ENCODE results near the gene MSANTD1. TPM values are rescaled to one million over a fixed set of nuclear protein-coding genes. Genes with fewer than 3 reads are reported as not detected.

The MSANTD1 gene
- total and polyA plus RNA-seq, 2 donors (not counting 1 experiment from before 2014, with no cell fraction given), result 0.78 to 5.5 TPM

- no peak for TF ChIP-seq EZH2 (IDR thresholded peaks at IDR 0.05; ENCODE audit: borderline replicate concordance, insufficient read depth, low read depth, low read length, poor library complexity, severe bottlenecking)
- TF ChIP-seq, protein P1, sequence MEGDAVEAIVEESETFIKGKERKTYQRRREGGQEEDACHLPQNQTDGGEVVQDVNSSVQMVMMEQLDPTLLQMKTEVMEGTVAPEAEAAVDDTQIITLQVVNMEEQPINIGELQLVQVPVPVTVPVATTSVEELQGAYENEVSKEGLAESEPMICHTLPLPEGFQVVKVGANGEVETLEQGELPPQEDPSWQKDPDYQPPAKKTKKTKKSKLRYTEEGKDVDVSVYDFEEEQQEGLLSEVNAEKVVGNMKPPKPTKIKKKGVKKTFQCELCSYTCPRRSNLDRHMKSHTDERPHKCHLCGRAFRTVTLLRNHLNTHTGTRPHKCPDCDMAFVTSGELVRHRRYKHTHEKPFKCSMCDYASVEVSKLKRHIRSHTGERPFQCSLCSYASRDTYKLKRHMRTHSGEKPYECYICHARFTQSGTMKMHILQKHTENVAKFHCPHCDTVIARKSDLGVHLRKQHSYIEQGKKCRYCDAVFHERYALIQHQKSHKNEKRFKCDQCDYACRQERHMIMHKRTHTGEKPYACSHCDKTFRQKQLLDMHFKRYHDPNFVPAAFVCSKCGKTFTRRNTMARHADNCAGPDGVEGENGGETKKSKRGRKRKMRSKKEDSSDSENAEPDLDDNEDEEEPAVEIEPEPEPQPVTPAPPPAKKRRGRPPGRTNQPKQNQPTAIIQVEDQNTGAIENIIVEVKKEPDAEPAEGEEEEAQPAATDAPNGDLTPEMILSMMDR (IDR thresholded peaks at IDR 0.05), result no peak
- no peaks in the 10 kb centered on the region for H3K27me3 ChIP-seq (replicated peaks in 1 of 4; ENCODE audit: control extremely low read depth in 1 of 4, control insufficient read depth in 3 of 4, insufficient read depth in 4 of 4, low read length in 3 of 4)
- ChIA-PET CTCF (no interaction called here), POLR2A (no interaction called here)
- no peaks in the 10 kb centered on the region for H3K9me3 ChIP-seq (ENCODE audit: control extremely low read depth in 1 of 3, control insufficient read depth in 2 of 3, insufficient read depth in 1 of 3, low read length in 2 of 3)
- no peaks in the 10 kb centered on the region for H3K9me3 Mint-ChIP-seq (ENCODE audit: insufficient read depth)
- 97% methylated on average over 13 of the region's 16 CpGs for WGBS (ENCODE audit: insufficient coverage)
- no peaks in the 10 kb centered on the region for H4K20me1 ChIP-seq (ENCODE audit: control insufficient read depth, insufficient read depth, low read length, poor library complexity, severe bottlenecking)
- no peak overlapping the region for H3K4me2 ChIP-seq (replicated peaks; ENCODE audit: low read depth, low read length, poor library complexity, severe bottlenecking)
- peaks cover 0 to 95% of the 10 kb centered on the region in 2 experiments for H3K36me3 ChIP-seq (replicated peaks in 1 of 2; ENCODE audit: control extremely low read depth in 1 of 2, control insufficient read depth in 1 of 2, extremely low read depth in 1 of 2, insufficient read depth in 2 of 2, low read length in 1 of 2)
- no peak overlapping the region for H2AFZ ChIP-seq (ENCODE audit: insufficient read depth, low read depth, low read length, poor library complexity, severe bottlenecking)
- intact Hi-C loops (cut with micrococcal nuclease), result no loop called here
- H3K27ac ChIP-seq (ENCODE audit: low read length in 2 of 2), result no peak overlapping the region
- DNase-seq (no peak), ATAC-seq (ENCODE audit: low read depth) (no peak)
- H3K4me1 Mint-ChIP-seq, result no peaks in the 10 kb centered on the region
- no peaks in the 10 kb centered on the region for H3K4me1 ChIP-seq (ENCODE audit: control insufficient read depth in 2 of 2, insufficient read depth in 2 of 2, low read length in 2 of 2)
- no peak overlapping the region for H3K27ac Mint-ChIP-seq
- H3K4me3 Mint-ChIP-seq, result no peak overlapping the region
- no peaks in the 10 kb centered on the region for H3K79me2 ChIP-seq (ENCODE audit: control insufficient read depth, insufficient read depth, low read length)
- no peak overlapping the region for H3K9ac ChIP-seq (ENCODE audit: low read length)
- no peaks in the 10 kb centered on the region for H3K27me3 Mint-ChIP-seq
- no peak overlapping the region for H3K4me3 ChIP-seq (ENCODE audit: control extremely low read depth in 1 of 5, extremely low read depth in 1 of 5, insufficient read depth in 1 of 5, low read depth in 2 of 5, low read length in 4 of 5)
Measured at GRCh38 chr4:3217771-3218170, 31.2 kb upstream of the MSANTD1 start.

DNA sequence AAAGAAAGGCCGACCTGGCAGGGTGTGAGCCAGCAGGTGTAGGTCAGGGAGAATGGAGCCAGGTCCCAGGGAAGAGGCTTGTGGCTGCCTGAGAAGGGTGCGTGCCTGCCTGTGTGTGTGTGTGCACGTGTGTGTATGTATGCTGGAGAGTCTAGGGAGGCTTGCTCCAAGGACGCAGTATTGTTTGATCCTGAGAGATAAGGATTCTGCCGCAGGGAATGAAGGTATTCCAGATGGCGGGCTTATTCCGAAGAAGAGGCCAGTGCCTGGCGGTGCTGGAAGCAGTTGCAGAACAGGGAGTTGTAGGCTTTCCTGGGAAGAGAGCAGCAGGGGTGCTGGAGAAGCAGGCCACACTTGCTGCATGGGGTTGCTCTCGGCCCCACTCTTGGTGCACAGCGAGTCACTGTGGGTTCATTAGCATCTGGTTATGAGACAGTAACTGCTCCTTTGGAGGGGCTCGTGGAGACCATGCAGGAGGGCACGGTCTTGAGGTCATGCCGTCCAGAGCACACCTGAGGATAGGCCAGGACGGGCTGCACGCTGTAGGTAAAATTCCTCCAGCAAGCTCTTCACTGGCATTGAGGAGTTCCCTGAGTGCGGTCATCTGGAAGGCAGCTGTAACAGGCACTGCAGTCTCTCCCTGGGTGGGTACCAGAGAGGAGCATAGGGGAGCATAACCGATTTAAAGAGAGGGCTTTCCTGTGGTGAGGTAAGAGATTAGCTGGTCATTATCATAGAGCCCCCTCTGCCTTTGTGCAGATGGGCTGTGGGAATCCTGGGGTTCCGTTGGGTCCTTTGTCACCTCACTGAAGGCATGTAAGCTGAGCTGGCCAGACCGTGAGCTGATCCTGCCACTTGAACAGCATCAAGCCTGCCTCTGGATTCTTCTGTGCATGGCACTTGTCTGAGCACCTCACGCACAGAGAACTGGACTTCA lies 29.9 kb upstream of the MSANTD1 start:
- intact Hi-C loops (cut with micrococcal nuclease), result no loop called here
- Mint-ChIP-seq H3K27me3 (no peaks in the 10 kb centered on the region), H3K9me3 (ENCODE audit: insufficient read depth) (no peaks in the 10 kb centered on the region), H3K4me1 (no peaks in the 10 kb centered on the region), H3K27ac (no peak overlapping the region), H3K4me3 (no peak overlapping the region)
- no peak overlapping the region for H2AFZ ChIP-seq (ENCODE audit: insufficient read depth, low read depth, low read length, poor library complexity, severe bottlenecking)
- ATAC-seq (ENCODE audit: low read depth) (no peak), DNase-seq (no peak)
- ChIA-PET POLR2A (no interaction called here), CTCF (no interaction called here)
- no peaks in the 10 kb centered on the region for H3K4me1 ChIP-seq (ENCODE audit: control insufficient read depth in 2 of 2, insufficient read depth in 2 of 2, low read length in 2 of 2)
- H3K36me3 ChIP-seq (replicated peaks in 1 of 2; ENCODE audit: control extremely low read depth in 1 of 2, control insufficient read depth in 1 of 2, extremely low read depth in 1 of 2, insufficient read depth in 2 of 2, low read length in 1 of 2), result peaks cover 0 to 95% of the 10 kb centered on the region in 2 experiments
- 99% methylated on average over 20 of the region's 20 CpGs for WGBS (ENCODE audit: insufficient coverage)
- no peaks in the 10 kb centered on the region for H4K20me1 ChIP-seq (ENCODE audit: control insufficient read depth, insufficient read depth, low read length, poor library complexity, severe bottlenecking)
- no peak overlapping the region for H3K9ac ChIP-seq (ENCODE audit: low read length)
- no peaks in the 10 kb centered on the region for H3K9me3 ChIP-seq (ENCODE audit: control extremely low read depth in 1 of 3, control insufficient read depth in 2 of 3, insufficient read depth in 1 of 3, low read length in 2 of 3)
- H3K79me2 ChIP-seq (ENCODE audit: control insufficient read depth, insufficient read depth, low read length), result no peaks in the 10 kb centered on the region
- H3K4me3 ChIP-seq (ENCODE audit: control extremely low read depth in 1 of 5, extremely low read depth in 1 of 5, insufficient read depth in 1 of 5, low read depth in 2 of 5, low read length in 4 of 5), result no peak overlapping the region
- H3K27ac ChIP-seq (ENCODE audit: low read length in 2 of 2), result no peak overlapping the region
- H3K4me2 ChIP-seq (replicated peaks; ENCODE audit: low read depth, low read length, poor library complexity, severe bottlenecking), result no peak overlapping the region
- no peak for TF ChIP-seq EZH2 (IDR thresholded peaks at IDR 0.05; ENCODE audit: borderline replicate concordance, insufficient read depth, low read depth, low read length, poor library complexity, severe bottlenecking)
- TF ChIP-seq, protein P1 (IDR thresholded peaks at IDR 0.05), result no peak
- H3K27me3 ChIP-seq (replicated peaks in 1 of 4; ENCODE audit: control extremely low read depth in 1 of 4, control insufficient read depth in 3 of 4, insufficient read depth in 4 of 4, low read length in 3 of 4), result no peaks in the 10 kb centered on the region

Data from B cell (primary cell).